Ramos (cell line): ENCODE measurements around the gene XRCC2.

Experiments used
- in situ Hi-C: fragments of 300-500 bp; cut with MboI; formaldehyde crosslinking; loops from one replicate; pipeline ENCODE4 v1.14.3; 2022; ENCODE audit warnings: low sequenced_read_pairs; ENCODE audit not compliant: unreplicated experiment

XRCC2 gene

GRCh38 chr7:152619027-152619739, 56.8 kb downstream of the XRCC2 start:
- in situ Hi-C loops: no loop called here

DNA sequence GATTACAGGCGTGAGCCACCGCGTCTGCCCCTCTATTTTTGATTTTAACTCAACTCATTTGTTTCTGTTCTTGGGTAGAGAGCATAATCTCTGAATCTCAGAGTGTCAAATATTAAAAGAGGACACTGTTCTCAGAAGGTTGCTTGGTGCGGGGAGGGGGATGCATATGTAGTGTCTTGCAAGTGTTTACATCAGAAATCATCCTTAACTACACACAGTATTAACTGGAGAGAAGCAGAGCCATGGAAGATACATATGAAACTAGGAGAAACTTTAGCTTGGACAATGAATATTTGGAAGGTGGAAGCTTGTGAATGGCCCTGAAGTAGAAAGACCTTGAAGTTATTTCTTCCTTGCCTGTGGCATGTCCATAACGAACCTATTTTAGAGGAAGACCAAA, 57.5 kb downstream of the XRCC2 start:
- in situ Hi-C loops: no loop called here

DNA sequence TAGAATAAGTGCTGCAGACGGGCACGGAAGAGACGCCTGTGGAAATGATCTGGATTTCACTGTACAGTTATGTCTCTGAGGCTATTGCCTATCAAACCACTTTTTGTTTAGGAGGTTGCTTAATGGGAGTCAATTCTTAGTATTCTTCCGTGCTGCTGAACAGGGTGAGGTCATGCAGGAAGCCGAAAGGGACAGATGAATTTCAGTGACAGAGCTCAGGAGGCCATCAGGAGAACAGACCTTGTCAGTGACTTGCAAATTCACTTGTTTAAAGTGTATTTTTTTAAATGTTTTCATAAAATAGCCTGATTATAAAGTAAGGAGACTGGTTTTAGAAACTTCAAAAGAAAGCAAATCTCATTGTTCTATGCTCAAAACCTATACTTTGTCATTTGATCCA, 58.9 kb downstream of the XRCC2 start:
- in situ Hi-C loops: no loop called here

DNA sequence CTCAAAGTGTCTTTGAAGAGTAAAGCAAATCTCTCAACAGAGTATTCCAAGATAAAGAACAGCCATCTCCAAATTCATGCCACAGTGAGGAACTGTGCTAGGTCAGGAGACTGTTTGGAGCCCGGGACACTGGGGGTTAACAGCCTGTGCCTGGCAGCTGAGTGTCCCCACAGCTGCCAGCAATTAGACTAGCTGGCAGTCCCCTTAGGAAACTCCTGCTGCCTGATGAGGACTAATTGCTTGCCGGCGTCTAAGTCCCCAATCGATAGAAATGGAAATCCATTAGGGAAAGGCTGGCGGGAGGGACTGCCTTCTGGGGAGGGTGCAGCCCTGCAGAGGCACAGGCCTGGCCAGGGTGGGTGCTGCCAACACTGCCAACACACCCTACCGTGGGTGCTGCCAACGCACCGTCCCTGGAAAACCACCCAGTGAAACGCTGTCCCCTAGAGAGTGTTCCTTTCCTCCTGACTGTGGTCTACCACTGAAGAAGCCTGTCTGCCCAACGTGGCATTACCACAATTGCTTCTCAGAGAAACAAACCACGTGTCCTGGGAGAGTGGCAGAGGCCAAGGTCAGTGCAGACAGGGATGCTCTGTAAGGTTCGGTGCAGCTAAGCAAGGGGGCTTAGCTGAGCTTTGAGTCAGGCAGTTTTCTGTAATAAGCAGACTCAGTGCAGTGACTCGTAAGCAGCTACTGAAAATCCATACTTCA, 60.8 kb downstream of the XRCC2 start:
- in situ Hi-C loops: no loop called here

GRCh38 chr7:152608656-152609055, 67.3 kb downstream of the XRCC2 start:
- in situ Hi-C loops: no loop called here

DNA sequence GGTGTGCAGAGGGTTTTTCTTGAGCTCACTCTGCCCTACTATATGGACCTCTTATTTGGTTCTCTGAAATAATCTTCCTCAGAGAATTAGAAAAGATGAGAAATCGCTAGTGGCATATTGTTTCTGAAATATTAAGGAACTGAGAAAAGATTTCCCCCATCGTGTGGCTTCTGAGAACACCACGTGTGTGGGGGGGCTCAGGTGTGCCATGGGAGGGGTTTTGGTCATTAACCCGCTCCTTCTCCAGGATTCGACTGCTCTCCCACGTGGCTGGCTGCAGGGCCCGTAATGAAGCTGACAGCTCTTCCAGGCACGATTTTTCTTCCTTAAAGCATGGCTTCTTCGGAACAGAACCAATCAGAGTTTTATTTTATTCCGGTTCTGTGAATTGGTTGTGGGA, 67.7 kb downstream of the XRCC2 start:
- in situ Hi-C loops: no loop called here

GRCh38 chr7:152607007-152607406, 68.9 kb downstream of the XRCC2 start:
- in situ Hi-C loops: no loop called here

GRCh38 chr7:152602962-152603361, 73.0 kb downstream of the XRCC2 start:
- in situ Hi-C loops: no loop called here

GRCh38 chr7:152601305-152601798, 74.6 kb downstream of the XRCC2 start:
- in situ Hi-C loops: no loop called here

DNA sequence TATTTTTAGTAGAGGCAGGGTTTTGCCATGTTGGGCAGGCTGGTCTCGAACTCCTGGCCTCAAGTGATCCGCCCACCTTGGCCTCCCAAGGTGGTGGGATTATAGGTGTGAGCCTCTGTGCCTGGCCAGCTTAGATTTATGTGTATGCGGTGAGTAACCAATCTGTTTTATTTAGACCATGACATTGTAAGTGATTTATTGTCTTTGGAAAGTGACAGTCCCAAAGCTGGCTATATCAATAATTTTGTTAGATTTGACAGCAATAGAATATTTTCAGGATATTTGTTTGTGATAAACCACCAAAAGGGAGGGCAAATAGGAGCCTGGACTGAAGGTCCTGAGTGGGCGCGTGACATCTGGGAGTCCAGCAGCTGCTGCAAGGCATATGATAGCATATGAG, 75.7 kb downstream of the XRCC2 start:
- in situ Hi-C loops: no loop called here

- in situ Hi-C loops: no loop called here
Measured at GRCh38 chr7:152597507-152597906, 78.4 kb downstream of the XRCC2 start.

GRCh38 chr7:152596824-152597223, 79.1 kb downstream of the XRCC2 start:
- in situ Hi-C loops: no loop called here
